Breast epithelium (tissue), 4 donors: ENCODE data around the gene TMEFF1. TPM values are rescaled to one million over a fixed set of nuclear protein-coding genes. Genes with fewer than 3 reads are reported as not detected.

Experiments used
- DNase-seq, 2 donors: peaks; one replicate each; pipeline ENCODE4 v3.0.0-alpha.2; 2019; ENCODE audit warnings: low spot score in 2 of 2
- H3K27ac ChIP-seq, 2 donors: fragments of 200-600 bp; sonication (generic) in 1 of 2; one replicate each; pipeline ENCODE4 v1.5.1; 2016 to 2019; ENCODE audit warnings: mild to moderate bottlenecking in 1 of 2
- H3K27me3 ChIP-seq, 2 donors: fragments of 200-600 bp; sonication (generic) in 1 of 2; one replicate each; pipeline versions ENCODE4 v1.5.1 to v1.6.0; 2017 to 2019; ENCODE audit warnings: control low read depth in 1 of 2, mild to moderate bottlenecking in 1 of 2
- H3K36me3 ChIP-seq: fragments of 200-600 bp; one replicate; pipeline ENCODE4 v1.5.1; 2019
- H3K4me1 ChIP-seq, 2 donors: fragments of 200-600 bp; sonication (generic); one replicate each; pipeline ENCODE4 v1.5.1; 2016 to 2019; ENCODE audit warnings: control low read depth in 1 of 2
- H3K4me3 ChIP-seq, 3 donors: fragments of 200-600 bp; sonication (generic); 1 replicate in 2 of 3; 2 replicates in 1 of 3; pipeline ENCODE4 v1.5.1; 2016 to 2019; ENCODE audit warnings: mild to moderate bottlenecking in 3 of 3, moderate library complexity in 2 of 3
- H3K9me3 ChIP-seq, 2 donors: fragments of 200-600 bp; sonication (generic) in 1 of 2; one replicate each; pipeline ENCODE4 v1.5.1; 2016 to 2019; ENCODE audit warnings: control low read depth in 1 of 2
- CTCF ChIP-seq, 3 donors: fragments of 450-650 bp; IDR thresholded peaks; one replicate each; pipeline ENCODE4 v1.5.1; 2016 to 2017; ENCODE audit warnings: antibody characterized with exemption in 3 of 3, mild to moderate bottlenecking in 3 of 3, moderate library complexity in 3 of 3
- POLR2A ChIP-seq: fragments of 450-650 bp; IDR thresholded peaks from one replicate; pipeline ENCODE4 v1.6.1; 2016; ENCODE audit warnings: antibody characterized with exemption, mild to moderate bottlenecking, moderate library complexity
- POLR2AphosphoS5 ChIP-seq, 3 donors: sonication (generic); formaldehyde crosslinking; IDR thresholded peaks; one replicate each; pipeline ENCODE4 v1.6.1; 2017; ENCODE audit warnings: antibody characterized with exemption in 3 of 3
- intact Hi-C: fragments of 100-400 bp; cut with DNase I; formaldehyde crosslinking; loops from one replicate; pipeline ENCODE4 v1.15.1; 2023; ENCODE audit warnings: low total_unique reads
- total RNA-seq, 3 donors: library from RNA; depleted of rRNA; stranded (reverse); fragments of >200 nt; gene quantifications; one replicate each; pipeline ENCODE4 v1.1.0, GENCODE V29; 2016

The TMEFF1 gene
- total RNA-seq, 3 donors from 2014 or later = 0.29 to 0.66 (median 0.32) TPM

- no peaks in the 10 kb centered on the region for H3K4me1 ChIP-seq
- H3K4me3 ChIP-seq = no peak overlapping the region
- H3K36me3 ChIP-seq = no peaks in the 10 kb centered on the region
- no peak overlapping the region for H3K27ac ChIP-seq
- no peak for DNase-seq
- H3K9me3 ChIP-seq = no peaks in the 10 kb centered on the region
- TF ChIP-seq POLR2A (no peak), CTCF (IDR thresholded peaks at IDR 0.05) (no peak), POLR2AphosphoS5 (IDR thresholded peaks at IDR 0.05) (no peak)
- H3K27me3 ChIP-seq = no peaks in the 10 kb centered on the region
- intact Hi-C loops = loop anchor here (5.0 kb wide), 1 partner anchor 945 kb away; no protein-coding TSS in a partner anchor
Observed at GRCh38 chr9:100477241-100477640, 4.3 kb downstream of the TMEFF1 start.

GRCh38 chr9:100478192-100478591 lies 5.2 kb downstream of the TMEFF1 start:
- intact Hi-C loops = loop anchor here (5.0 kb wide), 1 partner anchor 944 kb away; no protein-coding TSS in a partner anchor
- Histone ChIP-seq H3K36me3 (no peaks in the 10 kb centered on the region), H3K4me3 (no peak overlapping the region), H3K27me3 (no peaks in the 10 kb centered on the region), H3K4me1 (no peaks in the 10 kb centered on the region), H3K27ac (no peak overlapping the region), H3K9me3 (no peaks in the 10 kb centered on the region)
- no peak for DNase-seq
- TF ChIP-seq CTCF (IDR thresholded peaks at IDR 0.05) (no peak), POLR2A (no peak), POLR2AphosphoS5 (IDR thresholded peaks at IDR 0.05) (no peak)

GRCh38 chr9:100479820-100480219 lies 6.9 kb downstream of the TMEFF1 start:
- Histone ChIP-seq H3K27me3 (no peaks in the 10 kb centered on the region), H3K9me3 (no peaks in the 10 kb centered on the region), H3K4me1 (no peaks in the 10 kb centered on the region), H3K36me3 (no peaks in the 10 kb centered on the region), H3K27ac (no peak overlapping the region), H3K4me3 (no peak overlapping the region)
- intact Hi-C loops = loop anchor here (5.0 kb wide), 1 partner anchor 942 kb away; no protein-coding TSS in a partner anchor
- no peak for DNase-seq
- TF ChIP-seq POLR2AphosphoS5 (IDR thresholded peaks at IDR 0.05) (no peak), CTCF (IDR thresholded peaks at IDR 0.05) (no peak), POLR2A (no peak)

- Histone ChIP-seq H3K9me3 (no peaks in the 10 kb centered on the region), H3K4me3 (no peak overlapping the region), H3K4me1 (no peaks in the 10 kb centered on the region), H3K27me3 (no peaks in the 10 kb centered on the region), H3K36me3 (no peaks in the 10 kb centered on the region), H3K27ac (no peak overlapping the region)
- no peak for DNase-seq
- no peak for TF ChIP-seq POLR2AphosphoS5 (IDR thresholded peaks at IDR 0.05)
- intact Hi-C loops = no loop called here
Observed at GRCh38 chr9:100485196-100485595, 12.2 kb downstream of the TMEFF1 start.

GRCh38 chr9:100486479-100487176 lies 13.7 kb downstream of the TMEFF1 start:
- no peaks in the 10 kb centered on the region for H3K4me1 ChIP-seq
- H3K9me3 ChIP-seq = no peaks in the 10 kb centered on the region
- H3K27me3 ChIP-seq = no peaks in the 10 kb centered on the region
- TF ChIP-seq POLR2AphosphoS5 (IDR thresholded peaks at IDR 0.05) (no peak), POLR2A (no peak), CTCF (IDR thresholded peaks at IDR 0.05) (no peak)
- H3K4me3 ChIP-seq = no peak overlapping the region
- no peak overlapping the region for H3K27ac ChIP-seq
- intact Hi-C loops = no loop called here
- DNase-seq = no peak
- H3K36me3 ChIP-seq = no peaks in the 10 kb centered on the region
